IMR-90 (cell line): ENCODE data around the gene SGMS1. TPM values are rescaled to one million over a fixed set of nuclear protein-coding genes. Genes with fewer than 3 reads are reported as not detected.

Source experiments
- ATAC-seq: fragments of 200-7000 bp; cut with Tn5 transposase; 2 replicates; pipeline ENCODE4 v1.9.1; 2020; ENCODE audit warnings: low read depth, mild to moderate bottlenecking, moderate library complexity
- BruUV-seq: library from RNA; stranded (reverse); fragments of 400-500 nt; replicated peaks from 2 replicates; lab custom pipeline; 2021; lab: Mats Ljungman, UMichigan
- CTCF ChIA-PET: fragments of 300-600 bp; formaldehyde crosslinking; extraction: SDS; loops from one replicate; lab custom pipeline; 2021; ENCODE audit warnings: antibody characterized with exemption; lab: Yijun Ruan, JAX
- POLR2A ChIA-PET: fragments of 300-600 bp; sonication (Branson Sonifier 250); formaldehyde crosslinking; loops from one replicate; lab custom pipeline; 2022; ENCODE audit warnings: antibody characterized with exemption; ENCODE audit not compliant: unreplicated experiment; lab: Charles Lee
- DNase-seq: peaks from one replicate; pipeline ENCODE4 v3.0.0; 2013
- H2AFZ ChIP-seq: replicated peaks from 2 replicates; pipeline ENCODE3; 2013; ENCODE audit warnings: low read length, mild to moderate bottlenecking; ENCODE audit not compliant: poor library complexity
- H2AK5ac ChIP-seq: 2 replicates; pipeline ENCODE4 v1.6.1; 2013; ENCODE audit warnings: low read depth, low read length, inconsistent platforms
- H2AK9ac ChIP-seq: replicated peaks from 2 replicates; pipeline ENCODE3; 2013; ENCODE audit warnings: mild to moderate bottlenecking, low read depth, low read length, moderate library complexity; ENCODE audit not compliant: poor library complexity
- H2BK120ac ChIP-seq: 2 replicates; pipeline ENCODE4 v1.6.1; 2013; ENCODE audit warnings: low read depth, low read length, inconsistent platforms
- H2BK15ac ChIP-seq: 3 replicates; pipeline ENCODE4 v1.6.1; 2013; ENCODE audit warnings: low read depth, low read length, inconsistent platforms
- H2BK20ac ChIP-seq: 2 replicates; pipeline ENCODE4 v1.6.1; 2013; ENCODE audit warnings: low read depth, mild to moderate bottlenecking, inconsistent platforms, low read length, moderate library complexity
- H2BK5ac ChIP-seq: 2 replicates; pipeline ENCODE4 v1.6.1; 2013; ENCODE audit warnings: mild to moderate bottlenecking, low read depth, low read length, inconsistent platforms; ENCODE audit not compliant: poor library complexity, severe bottlenecking
- H3K14ac ChIP-seq: replicated peaks from 2 replicates; pipeline ENCODE4 v1.6.1; 2013; ENCODE audit warnings: low read depth, low read length, inconsistent platforms
- H3K18ac ChIP-seq: 2 replicates; pipeline ENCODE4 v1.6.1; 2013; ENCODE audit warnings: low read depth, low read length, control low read depth
- H3K23ac ChIP-seq: 2 replicates; pipeline ENCODE4 v1.6.1; 2013; ENCODE audit warnings: low read depth, low read length, inconsistent platforms
- H3K27ac ChIP-seq: 2 replicates; pipeline ENCODE4 v1.5.1; 2013; ENCODE audit warnings: mild to moderate bottlenecking, control low read depth, low read length; ENCODE audit not compliant: insufficient read depth
- H3K27me3 ChIP-seq: 2 replicates; pipeline ENCODE4 v1.6.1; 2013; ENCODE audit warnings: low read length; ENCODE audit not compliant: control insufficient read depth, insufficient read depth
- H3K36me3 ChIP-seq: 2 replicates; pipeline ENCODE4 v1.6.1; 2013; ENCODE audit warnings: low read length, mixed read lengths; ENCODE audit not compliant: control insufficient read depth, insufficient read depth
- H3K4ac ChIP-seq: 2 replicates; pipeline ENCODE4 v1.6.1; 2013; ENCODE audit warnings: low read depth, low read length, inconsistent platforms
- H3K4me1 ChIP-seq: 2 replicates; pipeline ENCODE4 v1.6.1; 2013; ENCODE audit warnings: low read length, mixed read lengths; ENCODE audit not compliant: control insufficient read depth, insufficient read depth
- H3K4me2 ChIP-seq: 2 replicates; pipeline ENCODE4 v1.6.1; 2013; ENCODE audit warnings: low read depth, mild to moderate bottlenecking, control low read depth, low read length, moderate library complexity
- H3K4me3 ChIP-seq: 2 replicates; pipeline ENCODE4 v1.5.1; 2013; ENCODE audit warnings: low read depth, mild to moderate bottlenecking, control low read depth, low read length, moderate library complexity; ENCODE audit not compliant: insufficient read depth
- H3K56ac ChIP-seq: 2 replicates; pipeline ENCODE4 v1.6.1; 2013; ENCODE audit warnings: low read length, inconsistent platforms; ENCODE audit not compliant: insufficient read depth; ENCODE audit errors: extremely low read depth
- H3K79me1 ChIP-seq, 2 experiments: 2 replicates each; pipeline ENCODE4 v1.6.1; 2013; ENCODE audit warnings: low read length in 2 of 2, inconsistent platforms in 1 of 2, low read depth in 1 of 2
- H3K9ac ChIP-seq: 2 replicates; pipeline ENCODE4 v1.6.1; 2013; ENCODE audit warnings: low read depth, low read length, control low read depth
- H3K9me1 ChIP-seq: 2 replicates; pipeline ENCODE4 v1.6.1; 2013; ENCODE audit warnings: low read length, inconsistent platforms; ENCODE audit not compliant: insufficient read depth
- H3K9me3 ChIP-seq: 2 replicates; pipeline ENCODE4 v1.6.1; 2013; ENCODE audit warnings: low read length; ENCODE audit not compliant: control insufficient read depth, insufficient read depth
- H4K20me1 ChIP-seq: 2 replicates; pipeline ENCODE4 v1.6.1; 2013; ENCODE audit warnings: low read length, inconsistent platforms; ENCODE audit not compliant: insufficient read depth
- H4K5ac ChIP-seq: 2 replicates; pipeline ENCODE4 v1.6.1; 2013; ENCODE audit warnings: mild to moderate bottlenecking, low read depth, low read length, control low read depth
- H4K8ac ChIP-seq, 2 experiments: 2 replicates each; pipeline ENCODE4 v1.6.1; 2013; ENCODE audit warnings: low read depth in 2 of 2, low read length in 2 of 2, control low read depth in 1 of 2, inconsistent platforms in 1 of 2
- H4K91ac ChIP-seq: 2 replicates; pipeline ENCODE4 v1.6.1; 2013; ENCODE audit warnings: low read depth, low read length, inconsistent platforms; ENCODE audit not compliant: insufficient read depth
- BHLHE40 ChIP-seq: fragments of 150-350 bp; IDR thresholded peaks from 2 replicates; pipeline ENCODE4 v1.6.1; 2016; ENCODE audit warnings: mild to moderate bottlenecking, low read depth, low read length
- CHD1 ChIP-seq: IDR thresholded peaks from 2 replicates; pipeline ENCODE4 v1.6.1; 2012; ENCODE audit warnings: low read depth, low read length, improper control_type of control experiment
- MAFK ChIP-seq: IDR thresholded peaks from 2 replicates; pipeline ENCODE4 v1.6.1; 2012; ENCODE audit warnings: low read depth, low read length, improper control_type of control experiment
- MAZ ChIP-seq: IDR thresholded peaks from 2 replicates; pipeline ENCODE4 v1.6.1; 2012; ENCODE audit warnings: low read depth, mild to moderate bottlenecking, low read length, improper control_type of control experiment, moderate library complexity, borderline replicate concordance
- MXI1 ChIP-seq: IDR thresholded peaks from 2 replicates; pipeline ENCODE4 v1.6.1; 2012; ENCODE audit warnings: low read depth, mild to moderate bottlenecking, low read length, moderate library complexity, borderline replicate concordance
- NFE2L2 ChIP-seq: fragments of 150-350 bp; IDR thresholded peaks from 2 replicates; pipeline ENCODE4 v1.6.1; 2016; ENCODE audit warnings: low read depth, mild to moderate bottlenecking, low read length
- POLR2A ChIP-seq: IDR thresholded peaks from 2 replicates; pipeline ENCODE4 v1.6.1; 2012; ENCODE audit warnings: mild to moderate bottlenecking, low read depth, low read length
- RAD21 ChIP-seq: IDR thresholded peaks from 2 replicates; pipeline ENCODE4 v1.6.1; 2012; ENCODE audit warnings: low read length, improper control_type of control experiment
- RCOR1 ChIP-seq: IDR thresholded peaks from 2 replicates; pipeline ENCODE4 v1.6.1; 2012; ENCODE audit warnings: mild to moderate bottlenecking, low read length, improper control_type of control experiment; ENCODE audit not compliant: insufficient replicate concordance
- RFX5 ChIP-seq: IDR thresholded peaks from 2 replicates; pipeline ENCODE4 v1.8.0; 2012; ENCODE audit warnings: low read depth, mild to moderate bottlenecking, low read length, moderate library complexity
- SMC3 ChIP-seq: fragments of 150-350 bp; IDR thresholded peaks from 2 replicates; pipeline ENCODE4 v1.6.1; 2016; ENCODE audit warnings: low read depth, mild to moderate bottlenecking, antibody characterized with exemption, low read length, moderate library complexity
- WGBS, 2 experiments: methylation state at CpG; one replicate each; pipeline versions ENCODE4 v1.1.5 to v1.1.7; 2013; ENCODE audit warnings: missing lambda C conversion rate in 2 of 2; ENCODE audit not compliant: insufficient read length in 1 of 2; ENCODE audit errors: extremely low coverage in 2 of 2; 5-methylcytosine and 5-hydroxymethylcytosine counted together
- dilution Hi-C: fragments of 300-500 bp; cut with HindIII; formaldehyde crosslinking; loops from one replicate; pipeline ENCODE4 v1.14.3; 2018; ENCODE audit warnings: low sequenced_read_pairs; ENCODE audit not compliant: unreplicated experiment
- in situ Hi-C: fragments of 300-500 bp; cut with MboI; formaldehyde crosslinking; loops from 3 replicates; pipeline ENCODE4 v1.14.3; 2019; ENCODE audit warnings: low sequenced_read_pairs, inconsistent platforms, mixed read lengths
- intact Hi-C: fragments of 100-400 bp; cut with micrococcal nuclease; formaldehyde crosslinking; loops from 2 replicates; pipeline ENCODE4 v1.10.0; 2022
- polyA plus RNA-seq, 3 experiments: library from polyadenylated mRNA; depleted of rRNA; stranded (reverse); fragments of >200 nt; gene quantifications; 2 replicates each; pipeline ENCODE4 v1.2.3, GENCODE V29; 2012; ENCODE audit warnings: low replicate concordance in 1 of 3
- total RNA-seq: library from RNA; depleted of rRNA; stranded (reverse); fragments of >200 nt; gene quantifications from 2 replicates; pipeline ENCODE4 v1.2.3, GENCODE V29; 2012
- TF ChIP-seq, protein P1 (sequence below): conservative IDR thresholded peaks from 2 replicates; pipeline ENCODE4 v1.5.1; 2012; ENCODE audit warnings: mild to moderate bottlenecking, low read depth, low read length, improper control_type of control experiment
- TF ChIP-seq, protein P2 (sequence below): fragments of 150-350 bp; IDR thresholded peaks from 2 replicates; pipeline ENCODE4 v1.6.1; 2017; ENCODE audit warnings: mild to moderate bottlenecking, antibody characterized with exemption, low read length, low read depth
- TF ChIP-seq, protein P3 (sequence below): fragments of 150-350 bp; IDR thresholded peaks from 2 replicates; pipeline ENCODE4 v1.6.1; 2016; ENCODE audit warnings: low read depth, mild to moderate bottlenecking, low read length, moderate library complexity, borderline replicate concordance

SGMS1 gene
- total and polyA plus RNA-seq, 2 of the 4 experiments (the other 2 are of a cell fraction), result 9.8 to 30.8 TPM

DNA sequence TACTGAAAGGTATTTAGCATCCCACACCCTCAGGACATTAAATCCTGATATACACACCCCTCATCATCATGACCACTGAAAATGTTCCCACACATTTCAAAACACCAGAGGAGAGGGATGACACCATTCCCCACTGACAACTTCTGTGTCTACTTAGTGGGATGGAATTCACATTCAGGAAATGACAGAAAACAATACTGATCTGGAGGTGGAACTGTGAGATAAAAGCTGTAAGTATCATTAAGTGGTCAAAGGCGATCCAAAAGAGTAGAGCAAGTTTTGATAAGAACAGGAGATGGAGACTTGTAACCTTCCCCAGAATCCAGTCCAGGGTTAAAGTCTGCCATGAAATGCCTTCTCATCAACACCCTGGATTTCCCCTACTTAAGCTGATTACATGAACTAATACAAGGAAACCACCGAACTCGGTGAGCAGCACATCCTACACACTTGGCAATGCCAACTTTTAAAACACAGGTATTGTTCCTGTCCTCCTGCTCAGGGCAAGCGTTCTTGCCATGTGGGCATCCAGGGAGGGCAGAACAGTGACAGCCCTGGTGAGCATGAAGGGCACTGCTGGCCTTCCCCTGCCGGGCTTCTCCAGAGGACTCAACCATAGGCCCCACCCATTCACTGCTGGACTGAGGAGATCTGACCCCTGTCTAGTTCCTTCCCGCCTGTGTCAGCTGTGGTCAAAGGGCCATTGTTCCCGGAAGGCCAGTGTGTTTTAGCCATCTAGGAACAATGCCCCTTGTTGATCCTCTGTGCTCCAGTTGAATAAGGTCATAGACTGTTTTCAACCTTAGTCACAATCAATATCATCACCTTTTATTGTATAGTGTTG is 85.0 kb downstream of the SGMS1 start:
- Histone ChIP-seq H3K9me3 (no peaks in the 10 kb centered on the region), H3K14ac (no peak overlapping the region), H2BK15ac (no peak overlapping the region), H3K23ac (0 out of 2 replicates have a peak overlapping the region, but pooled peaks have one; percentile 0), H3K4me2 (no peak overlapping the region), H3K79me1 (peaks cover 19 to 34% of the 10 kb centered on the region in 2 experiments), H3K9ac (no peak overlapping the region), H3K36me3 (no peaks in the 10 kb centered on the region), H3K4me1 (peaks cover 2% of the 10 kb centered on the region; the same call in 1 of the 2 replicates), H3K27me3 (no peaks in the 10 kb centered on the region), H4K91ac (no peak overlapping the region), H2AFZ (no peak overlapping the region), H4K8ac (no peak overlapping the region), H3K4me3 (no peak overlapping the region), H4K5ac (no peak overlapping the region), H2AK5ac (no peak overlapping the region), H3K9me1 (no peaks in the 10 kb centered on the region), H3K56ac (no peak overlapping the region), H2BK5ac (no peak overlapping the region), H4K20me1 (no peaks in the 10 kb centered on the region), H2BK20ac (no peak overlapping the region), H3K18ac (no peak overlapping the region), H2BK120ac (no peak overlapping the region), H2AK9ac (no peak overlapping the region), H3K27ac (no peak overlapping the region), H3K4ac (no peak overlapping the region)
- BruUV-seq, result no TSS peak
- no peak for DNase-seq
- CTCF ChIA-PET, result interaction anchor here (0.6 kb wide), 2 partner anchors 89 to 124 kb away, joined by 3 read pairs; no protein-coding TSS in a partner anchor
- 100% methylated on average over 2 of the region's 7 CpGs; no CpG with 5 or more reads in 1 of the 2 experiments for WGBS, 2 experiments
- intact Hi-C loops (no loop called here), dilution Hi-C loops (no loop called here), in situ Hi-C loops (no loop called here)
- ATAC-seq, result no peak
- POLR2A ChIA-PET, result no interaction called here
- TF ChIP-seq, protein P1, sequence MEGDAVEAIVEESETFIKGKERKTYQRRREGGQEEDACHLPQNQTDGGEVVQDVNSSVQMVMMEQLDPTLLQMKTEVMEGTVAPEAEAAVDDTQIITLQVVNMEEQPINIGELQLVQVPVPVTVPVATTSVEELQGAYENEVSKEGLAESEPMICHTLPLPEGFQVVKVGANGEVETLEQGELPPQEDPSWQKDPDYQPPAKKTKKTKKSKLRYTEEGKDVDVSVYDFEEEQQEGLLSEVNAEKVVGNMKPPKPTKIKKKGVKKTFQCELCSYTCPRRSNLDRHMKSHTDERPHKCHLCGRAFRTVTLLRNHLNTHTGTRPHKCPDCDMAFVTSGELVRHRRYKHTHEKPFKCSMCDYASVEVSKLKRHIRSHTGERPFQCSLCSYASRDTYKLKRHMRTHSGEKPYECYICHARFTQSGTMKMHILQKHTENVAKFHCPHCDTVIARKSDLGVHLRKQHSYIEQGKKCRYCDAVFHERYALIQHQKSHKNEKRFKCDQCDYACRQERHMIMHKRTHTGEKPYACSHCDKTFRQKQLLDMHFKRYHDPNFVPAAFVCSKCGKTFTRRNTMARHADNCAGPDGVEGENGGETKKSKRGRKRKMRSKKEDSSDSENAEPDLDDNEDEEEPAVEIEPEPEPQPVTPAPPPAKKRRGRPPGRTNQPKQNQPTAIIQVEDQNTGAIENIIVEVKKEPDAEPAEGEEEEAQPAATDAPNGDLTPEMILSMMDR, result no peak
- TF ChIP-seq, protein P2, sequence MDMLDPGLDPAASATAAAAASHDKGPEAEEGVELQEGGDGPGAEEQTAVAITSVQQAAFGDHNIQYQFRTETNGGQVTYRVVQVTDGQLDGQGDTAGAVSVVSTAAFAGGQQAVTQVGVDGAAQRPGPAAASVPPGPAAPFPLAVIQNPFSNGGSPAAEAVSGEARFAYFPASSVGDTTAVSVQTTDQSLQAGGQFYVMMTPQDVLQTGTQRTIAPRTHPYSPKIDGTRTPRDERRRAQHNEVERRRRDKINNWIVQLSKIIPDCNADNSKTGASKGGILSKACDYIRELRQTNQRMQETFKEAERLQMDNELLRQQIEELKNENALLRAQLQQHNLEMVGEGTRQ, result no peak
- no peak for TF ChIP-seq MXI1
- no peak for TF ChIP-seq MAFK
- TF ChIP-seq BHLHE40, result no peak
- TF ChIP-seq, protein P3, sequence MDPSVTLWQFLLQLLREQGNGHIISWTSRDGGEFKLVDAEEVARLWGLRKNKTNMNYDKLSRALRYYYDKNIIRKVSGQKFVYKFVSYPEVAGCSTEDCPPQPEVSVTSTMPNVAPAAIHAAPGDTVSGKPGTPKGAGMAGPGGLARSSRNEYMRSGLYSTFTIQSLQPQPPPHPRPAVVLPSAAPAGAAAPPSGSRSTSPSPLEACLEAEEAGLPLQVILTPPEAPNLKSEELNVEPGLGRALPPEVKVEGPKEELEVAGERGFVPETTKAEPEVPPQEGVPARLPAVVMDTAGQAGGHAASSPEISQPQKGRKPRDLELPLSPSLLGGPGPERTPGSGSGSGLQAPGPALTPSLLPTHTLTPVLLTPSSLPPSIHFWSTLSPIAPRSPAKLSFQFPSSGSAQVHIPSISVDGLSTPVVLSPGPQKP, result no peak
- TF ChIP-seq NFE2L2, result no peak
- no peak for TF ChIP-seq POLR2A
- no peak for TF ChIP-seq RAD21
- no peak for TF ChIP-seq SMC3
- TF ChIP-seq MAZ, result no peak
- no peak for TF ChIP-seq RCOR1
- TF ChIP-seq CHD1, result no peak
- no peak for TF ChIP-seq RFX5
